K562 (cell line): ENCODE measurements around the gene RNASE7. TPM values are rescaled to one million over a fixed set of nuclear protein-coding genes. Genes with fewer than 3 reads are reported as not detected.

Experiments
- AFF4 ChIP-seq: sonication (generic); formaldehyde crosslinking; IDR thresholded peaks from 2 replicates; pipeline ENCODE4 v1.8.0; 2023; ENCODE audit warnings: mild to moderate bottlenecking, missing genetic modification reagents
- BDP1 ChIP-seq: IDR thresholded peaks from 3 replicates; pipeline ENCODE4 v1.6.1; 2011; ENCODE audit not compliant: insufficient read length, insufficient read depth
- GABPB1 ChIP-seq: sonication (generic); formaldehyde crosslinking; IDR thresholded peaks from 2 replicates; pipeline ENCODE4 v1.8.0; 2022; ENCODE audit warnings: mild to moderate bottlenecking, missing genetic modification reagents
- MNT ChIP-seq, 2 experiments: fragments of 450-650 bp; conservative IDR thresholded peaks; 2 replicates each; pipeline ENCODE4 v1.6.1; 2017; ENCODE audit warnings: mild to moderate bottlenecking in 2 of 2, moderate library complexity in 2 of 2
- NRF1 ChIP-seq, 2 experiments: fragments of 450-650 bp; IDR thresholded peaks in 1 of 2; conservative IDR thresholded peaks in 1 of 2; 2 replicates each; pipeline ENCODE4 v1.6.1; 2014; ENCODE audit warnings: mild to moderate bottlenecking in 2 of 2
- RB1 ChIP-seq: fragments of 450-650 bp; IDR thresholded peaks from 2 replicates; pipeline ENCODE4 v1.6.1; 2017; ENCODE audit warnings: low read depth, mild to moderate bottlenecking
- TAF1 ChIP-seq: IDR thresholded peaks from 2 replicates; pipeline ENCODE4 v1.6.1; 2011; ENCODE audit warnings: mild to moderate bottlenecking, low read length, moderate library complexity; ENCODE audit not compliant: insufficient read depth, control insufficient read depth, severe bottlenecking; ENCODE audit errors: extremely low read depth
- THAP12 ChIP-seq: fragments of 250-450 bp; sonication (Bioruptor Pico); IDR thresholded peaks from 2 replicates; pipeline ENCODE4 v1.9.0; 2021; ENCODE audit warnings: mild to moderate bottlenecking, inconsistent platforms
- VEZF1 ChIP-seq: fragments of 200-800 bp; sonication (Bioruptor generic); IDR thresholded peaks from 2 replicates; pipeline ENCODE4 v1.6.1; 2017; ENCODE audit warnings: missing genetic modification characterization, missing compliant biosample characterization
- ZFP1 ChIP-seq: fragments of 450-650 bp; formaldehyde crosslinking; IDR thresholded peaks from 2 replicates; pipeline ENCODE4 v1.4.0; 2020; ENCODE audit warnings: mild to moderate bottlenecking, mixed read lengths
- ZNF165 ChIP-seq: fragments of 250-450 bp; sonication (Bioruptor Pico); IDR thresholded peaks from 2 replicates; pipeline ENCODE4 v1.4.0; 2020; ENCODE audit warnings: borderline replicate concordance
- ZNF518B ChIP-seq: fragments of 250-450 bp; sonication (Bioruptor Pico); IDR thresholded peaks from 2 replicates; pipeline ENCODE4 v1.5.0; 2021; ENCODE audit warnings: mild to moderate bottlenecking, moderate library complexity
- ZZZ3 ChIP-seq: fragments of 450-650 bp; IDR thresholded peaks from 2 replicates; pipeline ENCODE4 v1.6.1; 2016; ENCODE audit warnings: antibody characterized with exemption, mild to moderate bottlenecking, moderate library complexity
- polyA plus RNA-seq, 8 experiments: library from polyadenylated mRNA; depleted of rRNA in 4 of 8; stranded (reverse) in 5 of 8; unstranded in 3 of 8; fragments of >200 nt; fragmentation: Nextera tagmentation in 2 of 8; fragmentation: Illumina TruSeq in 1 of 8; extraction: Ambion mirVana in 2 of 8; extraction: Trizol in 1 of 8; gene quantifications; 2 replicates each; pipeline versions ENCODE4 v1.2.1 to v1.2.3, GENCODE V29; 2011 to 2014; ENCODE audit warnings: inconsistent platforms in 1 of 8, missing spikeins in 1 of 8
- total RNA-seq, 7 experiments: library from RNA; depleted of rRNA in 6 of 7; stranded (reverse); fragments of >200 nt in 6 of 7; fragmentation: Illumina TruSeq in 2 of 7; extraction: Trizol in 2 of 7; gene quantifications; 2 replicates each; pipeline versions ENCODE4 v1.2.1 to v1.2.3, GENCODE V29; 2011 to 2021; ENCODE audit warnings: low replicate concordance in 1 of 7

RNASE7 gene
- total and polyA plus RNA-seq, 9 of the 15 experiments (the other 6 are each of a cell fraction or from before 2014, with no cell fraction given): not detected

GRCh38 chr14:21024585-21025370, 17.4 kb upstream of the RNASE7 start, which contains the start of gene NDRG2 (continued):
- TF ChIP-seq ZZZ3 (no peak), ZNF518B (CRISPR knock-in tag) (no peak), NRF1 (conservative IDR thresholded peaks at IDR 0.05 in 1 of 2, IDR thresholded peaks at IDR 0.05 in 1 of 2) (peak; percentile 45 to 58), BDP1 (no peak), THAP12 (0 out of 2 replicates have a peak, but pooled peaks have one; percentile 55), MNT (conservative IDR thresholded peaks at IDR 0.05) (peak in 1 of 2 experiments; percentile 52; a peak in 1 of 4 replicates), RB1 (peak; percentile 49; the same call in 1 of the 2 replicates), ZNF165 (CRISPR knock-in tag) (no peak), ZFP1 (CRISPR knock-in tag) (no peak), GABPB1 (CRISPR knock-in tag) (0 out of 2 replicates have a peak, but pooled peaks have one; percentile 15), VEZF1 (peak; percentile 90), TAF1 (peak; percentile 45), AFF4 (CRISPR knock-in tag) (no peak)
